Panc1 (cell line): Measurements from ENCODE around the gene UBE2L3. TPM values are rescaled to one million over a fixed set of nuclear protein-coding genes. Genes with fewer than 3 reads are reported as not detected.

Experiments used
- ATAC-seq: fragments of 200-7000 bp; cut with Tn5 transposase; 2 replicates; pipeline ENCODE4 v1.9.1; 2020; ENCODE audit warnings: mild to moderate bottlenecking, moderate library complexity
- BruUV-seq: library from RNA; stranded (reverse); fragments of 400-500 nt; replicated peaks from 2 replicates; lab custom pipeline; 2021; lab: Mats Ljungman, UMichigan
- CTCF ChIA-PET: fragments of 300-600 bp; sonication (Branson Sonifier 250); formaldehyde crosslinking; loops from one replicate; lab custom pipeline; 2022; ENCODE audit warnings: antibody characterized with exemption; lab: Charles Lee
- POLR2A ChIA-PET: fragments of 300-600 bp; sonication (Branson Sonifier 250); formaldehyde crosslinking; loops from one replicate; lab custom pipeline; 2022; ENCODE audit warnings: antibody characterized with exemption; lab: Charles Lee
- DNase-seq: peaks from one replicate; pipeline ENCODE4 v3.0.0-alpha.2; 2010; ENCODE audit warnings: low read depth, low spot score
- H3K27ac ChIP-seq: 2 replicates; pipeline ENCODE4 v1.5.1; 2011; ENCODE audit warnings: mild to moderate bottlenecking, low read length, inconsistent platforms
- H3K27me3 ChIP-seq: fragments of 200-500 bp; sonication (Bioruptor generic); 2 replicates; pipeline ENCODE4 v1.6.0; 2014; ENCODE audit warnings: low read length, inconsistent platforms; ENCODE audit not compliant: control insufficient read depth, insufficient read depth
- H3K36me3 ChIP-seq: fragments of 200-500 bp; sonication (Bioruptor generic); 2 replicates; pipeline ENCODE4 v1.5.1; 2014; ENCODE audit warnings: inconsistent platforms, mild to moderate bottlenecking, low read length, moderate library complexity; ENCODE audit not compliant: control insufficient read depth, insufficient read depth
- H3K4me1 ChIP-seq: 2 replicates; pipeline ENCODE4 v1.5.1; 2011; ENCODE audit warnings: inconsistent platforms, mild to moderate bottlenecking, low read length, moderate library complexity; ENCODE audit not compliant: control insufficient read depth, insufficient read depth
- H3K4me3 ChIP-seq, 2 experiments: 2 replicates each; pipeline ENCODE4 v1.5.1; 2011 to 2012; ENCODE audit warnings: low read depth in 2 of 2, low read length in 2 of 2, mild to moderate bottlenecking in 2 of 2, inconsistent platforms in 1 of 2, moderate library complexity in 1 of 2
- H3K9me3 ChIP-seq: fragments of 200-500 bp; sonication (Bioruptor generic); 2 replicates; pipeline ENCODE4 v1.5.1; 2014; ENCODE audit warnings: low read depth, mild to moderate bottlenecking, inconsistent platforms, low read length, moderate library complexity; ENCODE audit not compliant: control insufficient read depth, insufficient read depth
- CTCF ChIP-seq: fragments of 450-650 bp; IDR thresholded peaks from 2 replicates; pipeline ENCODE4 v1.5.1; 2017; ENCODE audit warnings: mild to moderate bottlenecking
- POLR2AphosphoS5 ChIP-seq: IDR thresholded peaks from 2 replicates; pipeline ENCODE4 v1.6.1; 2012; ENCODE audit warnings: mild to moderate bottlenecking, low read depth, low read length, moderate library complexity
- REST ChIP-seq, 2 experiments: IDR thresholded peaks; 2 replicates each; pipeline ENCODE4 v1.6.1; 2011 to 2012; ENCODE audit warnings: low read depth in 2 of 2, control low read depth in 1 of 2, low read length in 1 of 2, mild to moderate bottlenecking in 1 of 2, moderate library complexity in 1 of 2; ENCODE audit not compliant: insufficient read depth in 1 of 2
- SIN3A ChIP-seq: IDR thresholded peaks from 2 replicates; pipeline ENCODE4 v1.6.1; 2012; ENCODE audit warnings: low read depth, mild to moderate bottlenecking, low read length, moderate library complexity, borderline replicate concordance; ENCODE audit not compliant: insufficient read depth
- TCF7L2 ChIP-seq: IDR thresholded peaks from 2 replicates; pipeline ENCODE4 v1.6.1; 2011; ENCODE audit warnings: mild to moderate bottlenecking, low read depth, low read length, inconsistent platforms
- in situ Hi-C: cut with HindIII; loops from 2 replicates; pipeline ENCODE4 v1.10.0; 2016; ENCODE audit warnings: low sequenced_read_pairs, low pct_unique_long_range_greater_than_20kb
- intact Hi-C: fragments of 100-400 bp; cut with micrococcal nuclease; formaldehyde crosslinking; loops from one replicate; pipeline ENCODE4 v1.10.0; 2022; ENCODE audit not compliant: unreplicated experiment
- total RNA-seq: library from RNA; stranded (reverse); gene quantifications from one replicate; pipeline ENCODE4 v1.2.1, GENCODE V29; 2021; ENCODE audit not compliant: unreplicated experiment

Gene UBE2L3
- total RNA-seq, 1 experiment from 2014 or later, result 51.1 TPM

- Histone ChIP-seq H3K4me1 (peaks cover 63% of the 10 kb centered on the region), H3K27ac (peak overlapping the region; percentile 54), H3K9me3 (no peaks in the 10 kb centered on the region), H3K27me3 (no peaks in the 10 kb centered on the region), H3K4me3 (no peak overlapping the region), H3K36me3 (no peaks in the 10 kb centered on the region; the same call in 1 of the 2 replicates)
- ATAC-seq (no peak), DNase-seq (no peak)
- TF ChIP-seq POLR2AphosphoS5 (no peak), CTCF (no peak), REST (IDR thresholded peaks at IDR 0.05; ENCODE audit: insufficient read depth in 1 of 2, low read depth in 2 of 2, low read length in 1 of 2) (no peak), TCF7L2 (no peak), SIN3A (no peak)
- TSS peak; percentile 59 for BruUV-seq
- POLR2A ChIA-PET, result no interaction called here
- CTCF ChIA-PET, result interaction anchor here (1.0 kb wide), 1 partner anchor 25 kb away, joined by 4 read pairs; no protein-coding TSS in a partner anchor
- intact Hi-C loops (no loop called here), in situ Hi-C loops (no loop called here)
Observed at GRCh38 chr22:21622011-21622918, 54.8 kb downstream of the UBE2L3 start.

- H3K36me3 ChIP-seq, result no peaks in the 10 kb centered on the region; the same call in 1 of the 2 replicates
- BruUV-seq, result no TSS peak
- no peaks in the 10 kb centered on the region for H3K27me3 ChIP-seq
- no peak for TF ChIP-seq CTCF
- TF ChIP-seq POLR2AphosphoS5, result no peak
- TF ChIP-seq REST (IDR thresholded peaks at IDR 0.05; ENCODE audit: insufficient read depth in 1 of 2, low read depth in 2 of 2, low read length in 1 of 2), result no peak
- TF ChIP-seq SIN3A, result no peak
- no peak for TF ChIP-seq TCF7L2
- intact Hi-C loops, result no loop called here
- peaks cover 65% of the 10 kb centered on the region for H3K4me1 ChIP-seq
- ATAC-seq (no peak), DNase-seq (no peak)
- POLR2A ChIA-PET, result no interaction called here
- CTCF ChIA-PET, result interaction anchor here (1.0 kb wide), 1 partner anchor 24 kb away, joined by 4 read pairs; no protein-coding TSS in a partner anchor
- no peaks in the 10 kb centered on the region for H3K9me3 ChIP-seq
- no peak overlapping the region for H3K4me3 ChIP-seq
- H3K27ac ChIP-seq, result peak overlapping the region; percentile 44; the same call in 1 of the 2 replicates
- in situ Hi-C loops, result no loop called here
Observed at GRCh38 chr22:21622919-21623647, 55.6 kb downstream of the UBE2L3 start.
